K562 (cell line): ENCODE results near the gene FAM241B. TPM values are rescaled to one million over a fixed set of nuclear protein-coding genes. Genes with fewer than 3 reads are reported as not detected.

Experiments used
- FOS ChIP-seq: IDR thresholded peaks from 3 replicates; pipeline ENCODE4 v1.6.1; 2011; ENCODE audit not compliant: insufficient read length; ENCODE audit errors: extremely low read depth
- GATAD2A ChIP-seq: fragments of 450-650 bp; IDR thresholded peaks from 2 replicates; pipeline ENCODE4 v1.6.1; 2017
- GTF2F1 ChIP-seq: IDR thresholded peaks from 2 replicates; pipeline ENCODE4 v1.6.1; 2011; ENCODE audit warnings: low read depth, low read length, improper control_type of control experiment
- NFIC ChIP-seq: fragments of 450-650 bp; IDR thresholded peaks from 2 replicates; pipeline ENCODE4 v1.6.1; 2017; ENCODE audit warnings: mild to moderate bottlenecking, inconsistent platforms
- POLR2B ChIP-seq: fragments of 450-650 bp; IDR thresholded peaks from 2 replicates; pipeline ENCODE4 v1.6.1; 2018; ENCODE audit warnings: low read depth; ENCODE audit not compliant: partially characterized antibody
- RAD51 ChIP-seq: fragments of 450-650 bp; IDR thresholded peaks from 2 replicates; pipeline ENCODE4 v1.7.1; 2016; ENCODE audit warnings: low read depth, mild to moderate bottlenecking, borderline replicate concordance
- SMARCB1 ChIP-seq: IDR thresholded peaks from 2 replicates; pipeline ENCODE4 v1.6.1; 2011; ENCODE audit warnings: improper control_type of control experiment, low read depth; ENCODE audit not compliant: insufficient read length
- SNIP1 ChIP-seq: fragments of 450-650 bp; IDR thresholded peaks from 2 replicates; pipeline ENCODE4 v1.7.1; 2017; ENCODE audit warnings: low read depth, mild to moderate bottlenecking
- SP2 ChIP-seq: IDR thresholded peaks from 2 replicates; pipeline ENCODE4 v1.6.1; 2011; ENCODE audit warnings: mild to moderate bottlenecking, low read depth, low read length, moderate library complexity; ENCODE audit not compliant: poor library complexity, severe bottlenecking; ENCODE audit errors: extremely low read depth
- SRSF1 ChIP-seq: fragments of 200-400 bp; formaldehyde crosslinking; IDR thresholded peaks from 2 replicates; pipeline ENCODE4 v1.6.1; 2017; ENCODE audit warnings: mild to moderate bottlenecking, low read depth, low read length, moderate library complexity
- TFAP4 ChIP-seq: sonication (generic); formaldehyde crosslinking; IDR thresholded peaks from 2 replicates; pipeline ENCODE4 v1.8.0; 2022; ENCODE audit warnings: missing genetic modification reagents, mild to moderate bottlenecking, moderate library complexity, borderline replicate concordance
- ZBTB2 ChIP-seq: fragments of 450-650 bp; IDR thresholded peaks from 2 replicates; pipeline ENCODE4 v1.6.1; 2016; ENCODE audit warnings: antibody characterized with exemption
- ZBTB8A ChIP-seq: fragments of 450-650 bp; IDR thresholded peaks from 2 replicates; pipeline ENCODE4 v1.6.1; 2018; ENCODE audit warnings: mild to moderate bottlenecking, moderate library complexity; ENCODE audit not compliant: partially characterized antibody
- ZFP30 ChIP-seq: fragments of 250-450 bp; sonication (Bioruptor Pico); IDR thresholded peaks from 2 replicates; pipeline ENCODE4 v1.8.0; 2022; ENCODE audit warnings: moderate library complexity, mild to moderate bottlenecking, inconsistent platforms, borderline replicate concordance
- ZNF79 ChIP-seq: fragments of 250-450 bp; sonication (Bioruptor Pico); IDR thresholded peaks from 2 replicates; pipeline ENCODE4 v1.4.0; 2020; ENCODE audit warnings: low read depth, mild to moderate bottlenecking, moderate library complexity
- polyA plus RNA-seq, 8 experiments: library from polyadenylated mRNA; depleted of rRNA in 4 of 8; stranded (reverse) in 5 of 8; unstranded in 3 of 8; fragments of >200 nt; fragmentation: Nextera tagmentation in 2 of 8; fragmentation: Illumina TruSeq in 1 of 8; extraction: Ambion mirVana in 2 of 8; extraction: Trizol in 1 of 8; gene quantifications; 2 replicates each; pipeline versions ENCODE4 v1.2.1 to v1.2.3, GENCODE V29; 2011 to 2014; ENCODE audit warnings: inconsistent platforms in 1 of 8, missing spikeins in 1 of 8
- total RNA-seq, 7 experiments: library from RNA; depleted of rRNA in 6 of 7; stranded (reverse); fragments of >200 nt in 6 of 7; fragmentation: Illumina TruSeq in 2 of 7; extraction: Trizol in 2 of 7; gene quantifications; 2 replicates each; pipeline versions ENCODE4 v1.2.1 to v1.2.3, GENCODE V29; 2011 to 2021; ENCODE audit warnings: low replicate concordance in 1 of 7
- TF ChIP-seq, protein P1 (sequence below): fragments of 250-450 bp; sonication (Bioruptor Pico); IDR thresholded peaks from 2 replicates; pipeline ENCODE4 v1.5.1; 2021; ENCODE audit warnings: mild to moderate bottlenecking
- TF ChIP-seq, protein P2 (sequence below), 2 experiments: IDR thresholded peaks; 2 replicates each; pipeline ENCODE4 v1.6.1; 2012; ENCODE audit warnings: improper control_type of control experiment in 2 of 2, low read depth in 2 of 2, low read length in 2 of 2, borderline replicate concordance in 1 of 2
- TF ChIP-seq, protein P3 (sequence below): sonication (generic); formaldehyde crosslinking; IDR thresholded peaks from 2 replicates; pipeline ENCODE4 v1.8.1; 2023; ENCODE audit warnings: mild to moderate bottlenecking, missing genetic modification reagents

Gene FAM241B
- total and polyA plus RNA-seq, 9 of the 15 experiments (the other 6 are each of a cell fraction or from before 2014, with no cell fraction given), result 1.9 to 11.1 (median 3.0) TPM

DNA sequence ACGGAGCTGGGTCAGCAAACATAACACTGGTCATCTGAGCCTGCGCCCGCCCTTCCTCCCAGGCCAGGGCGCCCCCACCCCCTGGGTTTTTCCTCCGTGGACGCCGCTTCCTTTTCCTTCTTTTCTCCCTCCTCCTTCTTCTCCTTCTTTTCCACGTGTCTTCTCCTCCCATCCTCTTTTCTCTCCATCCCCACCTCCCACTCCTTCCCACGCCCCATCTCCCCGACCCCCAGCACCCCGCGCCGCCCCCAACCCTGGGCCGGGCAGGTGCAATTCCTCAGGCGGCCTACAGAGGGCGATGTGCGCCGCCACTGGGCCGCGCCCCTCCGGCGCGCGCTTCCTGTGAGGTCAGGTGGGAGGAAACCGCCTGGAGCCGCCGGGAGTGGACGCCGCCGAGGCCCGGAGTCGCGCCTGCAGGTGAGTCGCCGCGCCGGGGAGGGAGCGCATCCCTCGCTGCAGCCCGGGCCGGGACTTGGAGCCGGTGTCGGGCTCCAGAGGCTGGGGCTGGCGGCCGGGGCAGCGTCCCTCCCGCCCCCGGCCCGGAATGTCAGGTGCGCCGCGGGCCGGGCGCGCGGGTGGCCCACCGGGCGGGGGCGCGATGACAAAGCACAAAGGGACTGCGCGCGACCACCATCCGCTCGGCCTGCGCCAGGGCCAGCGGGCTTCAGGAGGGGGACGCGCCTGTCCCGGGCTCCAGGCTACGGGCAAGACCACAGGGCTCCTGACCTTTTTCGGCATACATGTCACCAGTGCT lies at the start of gene FAM241B (continued):
- peak; percentile 67 for TF ChIP-seq ZBTB2
- no peak for TF ChIP-seq SMARCB1
- no peak for TF ChIP-seq SRSF1
- TF ChIP-seq SNIP1, result no peak
- no peak for TF ChIP-seq ZNF79 (CRISPR knock-in tag)
- no peak for TF ChIP-seq POLR2B
- TF ChIP-seq, protein P1, sequence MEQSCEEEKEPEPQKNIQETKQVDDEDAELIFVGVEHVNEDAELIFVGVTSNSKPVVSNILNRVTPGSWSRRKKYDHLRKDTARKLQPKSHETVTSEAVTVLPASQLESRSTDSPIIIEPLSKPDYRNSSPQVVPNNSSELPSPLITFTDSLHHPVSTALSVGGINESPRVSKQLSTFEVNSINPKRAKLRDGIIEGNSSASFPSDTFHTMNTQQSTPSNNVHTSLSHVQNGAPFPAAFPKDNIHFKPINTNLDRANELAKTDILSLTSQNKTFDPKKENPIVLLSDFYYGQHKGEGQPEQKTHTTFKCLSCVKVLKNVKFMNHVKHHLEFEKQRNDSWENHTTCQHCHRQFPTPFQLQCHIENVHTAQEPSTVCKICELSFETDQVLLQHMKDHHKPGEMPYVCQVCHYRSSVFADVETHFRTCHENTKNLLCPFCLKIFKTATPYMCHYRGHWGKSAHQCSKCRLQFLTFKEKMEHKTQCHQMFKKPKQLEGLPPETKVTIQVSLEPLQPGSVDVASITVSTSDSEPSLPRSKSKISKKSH (CRISPR knock-in tag), result no peak
- TF ChIP-seq ZFP30 (CRISPR knock-in tag), result no peak
- TF ChIP-seq, protein P2, sequence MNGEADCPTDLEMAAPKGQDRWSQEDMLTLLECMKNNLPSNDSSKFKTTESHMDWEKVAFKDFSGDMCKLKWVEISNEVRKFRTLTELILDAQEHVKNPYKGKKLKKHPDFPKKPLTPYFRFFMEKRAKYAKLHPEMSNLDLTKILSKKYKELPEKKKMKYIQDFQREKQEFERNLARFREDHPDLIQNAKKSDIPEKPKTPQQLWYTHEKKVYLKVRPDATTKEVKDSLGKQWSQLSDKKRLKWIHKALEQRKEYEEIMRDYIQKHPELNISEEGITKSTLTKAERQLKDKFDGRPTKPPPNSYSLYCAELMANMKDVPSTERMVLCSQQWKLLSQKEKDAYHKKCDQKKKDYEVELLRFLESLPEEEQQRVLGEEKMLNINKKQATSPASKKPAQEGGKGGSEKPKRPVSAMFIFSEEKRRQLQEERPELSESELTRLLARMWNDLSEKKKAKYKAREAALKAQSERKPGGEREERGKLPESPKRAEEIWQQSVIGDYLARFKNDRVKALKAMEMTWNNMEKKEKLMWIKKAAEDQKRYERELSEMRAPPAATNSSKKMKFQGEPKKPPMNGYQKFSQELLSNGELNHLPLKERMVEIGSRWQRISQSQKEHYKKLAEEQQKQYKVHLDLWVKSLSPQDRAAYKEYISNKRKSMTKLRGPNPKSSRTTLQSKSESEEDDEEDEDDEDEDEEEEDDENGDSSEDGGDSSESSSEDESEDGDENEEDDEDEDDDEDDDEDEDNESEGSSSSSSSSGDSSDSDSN (IDR thresholded peaks at IDR 0.05; ENCODE audit: borderline replicate concordance in 1 of 2, low read depth in 2 of 2, low read length in 2 of 2), result peak in 1 of 2 experiments; percentile 68; a peak in 1 of 4 replicates
- TF ChIP-seq, protein P3, sequence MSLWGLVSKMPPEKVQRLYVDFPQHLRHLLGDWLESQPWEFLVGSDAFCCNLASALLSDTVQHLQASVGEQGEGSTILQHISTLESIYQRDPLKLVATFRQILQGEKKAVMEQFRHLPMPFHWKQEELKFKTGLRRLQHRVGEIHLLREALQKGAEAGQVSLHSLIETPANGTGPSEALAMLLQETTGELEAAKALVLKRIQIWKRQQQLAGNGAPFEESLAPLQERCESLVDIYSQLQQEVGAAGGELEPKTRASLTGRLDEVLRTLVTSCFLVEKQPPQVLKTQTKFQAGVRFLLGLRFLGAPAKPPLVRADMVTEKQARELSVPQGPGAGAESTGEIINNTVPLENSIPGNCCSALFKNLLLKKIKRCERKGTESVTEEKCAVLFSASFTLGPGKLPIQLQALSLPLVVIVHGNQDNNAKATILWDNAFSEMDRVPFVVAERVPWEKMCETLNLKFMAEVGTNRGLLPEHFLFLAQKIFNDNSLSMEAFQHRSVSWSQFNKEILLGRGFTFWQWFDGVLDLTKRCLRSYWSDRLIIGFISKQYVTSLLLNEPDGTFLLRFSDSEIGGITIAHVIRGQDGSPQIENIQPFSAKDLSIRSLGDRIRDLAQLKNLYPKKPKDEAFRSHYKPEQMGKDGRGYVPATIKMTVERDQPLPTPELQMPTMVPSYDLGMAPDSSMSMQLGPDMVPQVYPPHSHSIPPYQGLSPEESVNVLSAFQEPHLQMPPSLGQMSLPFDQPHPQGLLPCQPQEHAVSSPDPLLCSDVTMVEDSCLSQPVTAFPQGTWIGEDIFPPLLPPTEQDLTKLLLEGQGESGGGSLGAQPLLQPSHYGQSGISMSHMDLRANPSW (CRISPR knock-in tag), result no peak
- no peak for TF ChIP-seq SP2
- no peak for TF ChIP-seq FOS
- TF ChIP-seq ZBTB8A, result no peak
- TF ChIP-seq GATAD2A, result peak; percentile 58; the same call in 1 of the 2 replicates
- peak; percentile 76 for TF ChIP-seq TFAP4 (CRISPR knock-in tag)
- TF ChIP-seq GTF2F1, result no peak
- TF ChIP-seq NFIC, result no peak
- peak; percentile 25; the same call in 1 of the 2 replicates for TF ChIP-seq RAD51
